ENCODE measurements around the gene FUCA2.

- no peak for TF ChIP-seq CTCF (conservative IDR thresholded peaks at IDR 0.05; ENCODE audit: low read depth in 2 of 2)
- TF ChIP-seq REST (IDR thresholded peaks at IDR 0.05; ENCODE audit: unreplicated experiment) = no peak
- TF ChIP-seq EZH2 (IDR thresholded peaks at IDR 0.05; ENCODE audit: low read depth, unreplicated experiment) = no peak
- no peak for TF ChIP-seq EZH2phosphoT487 (IDR thresholded peaks at IDR 0.05; ENCODE audit: unreplicated experiment)
- no peak for TF ChIP-seq ZNF114 (CRISPR knock-in tag; IDR thresholded peaks at IDR 0.05)
- no peak for TF ChIP-seq POLR2AphosphoS5 (IDR thresholded peaks at IDR 0.05; ENCODE audit: low read depth)
These were observed 13.1 kb downstream of the FUCA2 start for GRCh38 chr6:143498428-143498827.

Data from GM23338 (cell line).